ENCODE results near the gene PRPSAP2. TPM values are rescaled to one million over a fixed set of nuclear protein-coding genes. Genes with fewer than 3 reads are reported as not detected.

PRPSAP2 gene
- total RNA-seq, 1 donor from 2014 or later: 25.3 TPM

GRCh38 chr17:18956581-18956980, 98.7 kb downstream of the PRPSAP2 start:
- Mint-ChIP-seq H3K36me3 (ENCODE audit: low read depth) (no peaks in the 10 kb centered on the region), H3K27ac (ENCODE audit: unreplicated experiment) (no peak overlapping the region), H3K4me3 (ENCODE audit: unreplicated experiment) (no peak overlapping the region), H3K9me3 (ENCODE audit: low read depth) (no peaks in the 10 kb centered on the region), H3K4me1 (ENCODE audit: low read depth) (no peaks in the 10 kb centered on the region), H3K27me3 (ENCODE audit: low read depth) (no peaks in the 10 kb centered on the region)
- no peak for TF ChIP-seq CTCF (IDR thresholded peaks at IDR 0.05)
- DNase-seq (ENCODE audit: low spot score): no peak

- Mint-ChIP-seq H3K4me1 (ENCODE audit: low read depth) (peaks cover 5% of the 10 kb centered on the region), H3K4me3 (ENCODE audit: unreplicated experiment) (no peak overlapping the region), H3K27me3 (ENCODE audit: low read depth) (no peaks in the 10 kb centered on the region), H3K9me3 (ENCODE audit: low read depth) (no peaks in the 10 kb centered on the region), H3K36me3 (ENCODE audit: low read depth) (no peaks in the 10 kb centered on the region), H3K27ac (ENCODE audit: unreplicated experiment) (no peak overlapping the region)
- TF ChIP-seq CTCF (IDR thresholded peaks at IDR 0.05): no peak
- DNase-seq (ENCODE audit: low spot score): no peak
Measured at GRCh38 chr17:18957831-18958230, 99.9 kb downstream of the PRPSAP2 start.

GRCh38 chr17:18958611-18959010, 100.7 kb downstream of the PRPSAP2 start:
- H3K36me3 Mint-ChIP-seq (ENCODE audit: low read depth): no peaks in the 10 kb centered on the region
- no peak overlapping the region for H3K4me3 Mint-ChIP-seq (ENCODE audit: unreplicated experiment)
- no peak for TF ChIP-seq CTCF (IDR thresholded peaks at IDR 0.05)
- DNase-seq (ENCODE audit: low spot score): peak; percentile 43
- no peak overlapping the region for H3K27ac Mint-ChIP-seq (ENCODE audit: unreplicated experiment)
- H3K9me3 Mint-ChIP-seq (ENCODE audit: low read depth): no peaks in the 10 kb centered on the region
- peaks cover 5% of the 10 kb centered on the region for H3K4me1 Mint-ChIP-seq (ENCODE audit: low read depth)
- H3K27me3 Mint-ChIP-seq (ENCODE audit: low read depth): no peaks in the 10 kb centered on the region

- Mint-ChIP-seq H3K4me1 (ENCODE audit: low read depth) (peaks cover 5% of the 10 kb centered on the region), H3K4me3 (ENCODE audit: unreplicated experiment) (no peak overlapping the region), H3K9me3 (ENCODE audit: low read depth) (no peaks in the 10 kb centered on the region), H3K36me3 (ENCODE audit: low read depth) (no peaks in the 10 kb centered on the region), H3K27ac (ENCODE audit: unreplicated experiment) (no peak overlapping the region), H3K27me3 (ENCODE audit: low read depth) (no peaks in the 10 kb centered on the region)
- TF ChIP-seq CTCF (IDR thresholded peaks at IDR 0.05): no peak
- DNase-seq (ENCODE audit: low spot score): peak; percentile 85
Measured at GRCh38 chr17:18959071-18959844, 101.3 kb downstream of the PRPSAP2 start.

- no peaks in the 10 kb centered on the region for H3K9me3 Mint-ChIP-seq (ENCODE audit: low read depth)
- no peaks in the 10 kb centered on the region for H3K27me3 Mint-ChIP-seq (ENCODE audit: low read depth)
- H3K27ac Mint-ChIP-seq (ENCODE audit: unreplicated experiment): no peak overlapping the region
- DNase-seq (ENCODE audit: low spot score): no peak
- H3K4me1 Mint-ChIP-seq (ENCODE audit: low read depth): peaks cover 5% of the 10 kb centered on the region
- TF ChIP-seq CTCF (IDR thresholded peaks at IDR 0.05): no peak
- no peaks in the 10 kb centered on the region for H3K36me3 Mint-ChIP-seq (ENCODE audit: low read depth)
- H3K4me3 Mint-ChIP-seq (ENCODE audit: unreplicated experiment): no peak overlapping the region
Measured at GRCh38 chr17:18959845-18960240, 101.9 kb downstream of the PRPSAP2 start.
